Measurements from ENCODE around the gene SPSB3. TPM values are rescaled to one million over a fixed set of nuclear protein-coding genes. Genes with fewer than 3 reads are reported as not detected.
A peak's percentile ranks its signal among the peaks of the same experiment; 100 is the strongest.

Gene SPSB3
- total and polyA plus RNA-seq, 9 of the 15 experiments (the other 6 are each of a cell fraction or from before 2014, with no cell fraction given) = 0.39 to 37.4 (median 7.1) TPM

GRCh38 chr16:1772908-1773702 is 9.3 kb downstream of the SPSB3 start, which contains the start of gene MRPS34 (continued):
- TF ChIP-seq E2F8 (IDR thresholded peaks at IDR 0.05; ENCODE audit: low read depth, partially characterized antibody) (peak; percentile 90), BCLAF1 (IDR thresholded peaks at IDR 0.05; ENCODE audit: borderline replicate concordance in 1 of 2, control insufficient read depth in 1 of 2, low read depth in 2 of 2, low read length in 1 of 2) (peak in 1 of 2 experiments; percentile 88; a peak in 1 of 4 replicates), PYGO2 (tag; IDR thresholded peaks at IDR 0.05) (no peak), FIP1L1 (IDR thresholded peaks at IDR 0.05; ENCODE audit: low read depth, low read length, poor library complexity, severe bottlenecking) (peak; percentile 70), ZNF609 (CRISPR knock-in tag; IDR thresholded peaks at IDR 0.05; ENCODE audit: borderline replicate concordance) (peak; percentile 92)

Data from K562 (cell line).